ENCODE data around the gene AURKA. TPM values are rescaled to one million over a fixed set of nuclear protein-coding genes. Genes with fewer than 3 reads are reported as not detected.

AURKA gene
- polyA plus RNA-seq (ENCODE audit: insufficient read length in 3 of 3): 10 to 100 TPM; 15.6 to 16.9 (median 16.6) TPM

GRCh38 chr20:56392132-56392880 lies at the start of gene AURKA, which contains the start of gene CSTF1:
Gene AURKA (minus strand): TSS chr20:56392215. CDS start chr20:56388197, 4,018 bp downstream.
Gene CSTF1 (plus strand): TSS chr20:56392645. CDS start chr20:56395553, 2,908 bp downstream.
- DNase-seq (ENCODE audit: low read depth in 3 of 3, low spot score in 2 of 3): peak; percentile 97 to 98 (median 98)

- no peak for DNase-seq (ENCODE audit: low read depth in 3 of 3, low spot score in 2 of 3)
Observed at GRCh38 chr20:56440346-56441007, 48.5 kb upstream of the AURKA start.

- peak; percentile 19 to 35 (median 25) for DNase-seq (ENCODE audit: low read depth in 3 of 3, low spot score in 2 of 3)
Observed at GRCh38 chr20:56439771-56440291, 47.8 kb upstream of the AURKA start.

GRCh38 chr20:56438284-56438683 lies 46.3 kb upstream of the AURKA start:
- no peak for DNase-seq (ENCODE audit: low read depth in 3 of 3, low spot score in 2 of 3)

GRCh38 chr20:56437196-56437960 lies 45.4 kb upstream of the AURKA start:
- DNase-seq (ENCODE audit: low read depth in 3 of 3, low spot score in 2 of 3): no peak

- no peak for DNase-seq (ENCODE audit: low read depth in 3 of 3, low spot score in 2 of 3)
Observed at GRCh38 chr20:56433880-56434255, 41.9 kb upstream of the AURKA start.

- no peak for DNase-seq (ENCODE audit: low read depth in 3 of 3, low spot score in 2 of 3)
Observed at GRCh38 chr20:56433221-56433879, 41.3 kb upstream of the AURKA start.

- DNase-seq (ENCODE audit: low read depth in 3 of 3, low spot score in 2 of 3): no peak
Observed at GRCh38 chr20:56431471-56431870, 39.5 kb upstream of the AURKA start.

GRCh38 chr20:56430957-56431356 lies 38.9 kb upstream of the AURKA start:
- no peak for DNase-seq (ENCODE audit: low read depth in 3 of 3, low spot score in 2 of 3)

- no peak for DNase-seq (ENCODE audit: low read depth in 3 of 3, low spot score in 2 of 3)
Observed at GRCh38 chr20:56430461-56430860, 38.4 kb upstream of the AURKA start.

- no peak for DNase-seq (ENCODE audit: low read depth in 3 of 3, low spot score in 2 of 3)
Observed at GRCh38 chr20:56429941-56430340, 37.9 kb upstream of the AURKA start.

GRCh38 chr20:56429502-56429901 lies 37.5 kb upstream of the AURKA start:
- no peak for DNase-seq (ENCODE audit: low read depth in 3 of 3, low spot score in 2 of 3)

GRCh38 chr20:56428881-56429280 lies 36.9 kb upstream of the AURKA start:
- no peak for DNase-seq (ENCODE audit: low read depth in 3 of 3, low spot score in 2 of 3)

- no peak for DNase-seq (ENCODE audit: low read depth in 3 of 3, low spot score in 2 of 3)
Observed at GRCh38 chr20:56428410-56428809, 36.4 kb upstream of the AURKA start.

GRCh38 chr20:56427797-56428196 lies 35.8 kb upstream of the AURKA start:
- DNase-seq (ENCODE audit: low read depth in 3 of 3, low spot score in 2 of 3): no peak

- DNase-seq (ENCODE audit: low read depth in 3 of 3, low spot score in 2 of 3): no peak
Observed at GRCh38 chr20:56426926-56427325, 34.9 kb upstream of the AURKA start.

GRCh38 chr20:56426026-56426425 lies 34.0 kb upstream of the AURKA start:
- no peak for DNase-seq (ENCODE audit: low read depth in 3 of 3, low spot score in 2 of 3)

- DNase-seq (ENCODE audit: low read depth in 3 of 3, low spot score in 2 of 3): no peak
Observed at GRCh38 chr20:56424931-56425330, 32.9 kb upstream of the AURKA start.

- no peak for DNase-seq (ENCODE audit: low read depth in 3 of 3, low spot score in 2 of 3)
Observed at GRCh38 chr20:56423886-56424285, 31.9 kb upstream of the AURKA start.

- DNase-seq (ENCODE audit: low read depth in 3 of 3, low spot score in 2 of 3): no peak
Observed at GRCh38 chr20:56423211-56423610, 31.2 kb upstream of the AURKA start.

GRCh38 chr20:56422824-56423189 lies 30.8 kb upstream of the AURKA start:
- DNase-seq (ENCODE audit: low read depth in 3 of 3, low spot score in 2 of 3): no peak

Data from right renal cortex interstitium (tissue), 3 donors.